HCT116 (cell line): Measurements from ENCODE around the gene HOXD13.

Experiments used
- CTCF ChIP-seq, 3 experiments: fragments of 200-600 bp in 1 of 3; sonication (generic) in 1 of 3; IDR thresholded peaks in 2 of 3; conservative IDR thresholded peaks in 1 of 3; 2 replicates each; pipeline ENCODE4 v1.5.1; 2012 to 2017; ENCODE audit warnings: low read depth in 2 of 3, low read length in 2 of 3, antibody characterized with exemption in 1 of 3, borderline replicate concordance in 1 of 3, control low read depth in 1 of 3, mild to moderate bottlenecking in 1 of 3, mixed read lengths in 1 of 3, mixed run types in 1 of 3, moderate library complexity in 1 of 3; ENCODE audit not compliant: insufficient read depth in 1 of 3
- EGR1 ChIP-seq: IDR thresholded peaks from 2 replicates; pipeline ENCODE4 v1.6.1; 2012; ENCODE audit warnings: low read depth
- ELF1 ChIP-seq: IDR thresholded peaks from 2 replicates; pipeline ENCODE4 v1.6.1; 2012; ENCODE audit warnings: low read depth, borderline replicate concordance
- EZH2phosphoT487 ChIP-seq: fragments of 200-600 bp; IDR thresholded peaks from 2 replicates; pipeline ENCODE4 v1.6.1; 2018; ENCODE audit warnings: antibody characterized with exemption, borderline replicate concordance
- POLR2AphosphoS5 ChIP-seq: IDR thresholded peaks from 2 replicates; pipeline ENCODE4 v1.6.1; 2011; ENCODE audit warnings: mild to moderate bottlenecking, low read depth, low read length, moderate library complexity
- SIN3A ChIP-seq: IDR thresholded peaks from 2 replicates; pipeline ENCODE4 v1.6.1; 2012; ENCODE audit warnings: low read depth
- SRF ChIP-seq: IDR thresholded peaks from 2 replicates; pipeline ENCODE4 v1.6.1; 2012; ENCODE audit warnings: low read depth
- ZFX ChIP-seq: fragments of 450-650 bp; IDR thresholded peaks from 2 replicates; pipeline ENCODE4 v1.6.1; 2017
- TF ChIP-seq, protein P1 (sequence below): IDR thresholded peaks from 2 replicates; pipeline ENCODE4 v1.6.1; 2012

- no peak for TF ChIP-seq CTCF (IDR thresholded peaks at IDR 0.05 in 2 of 3, conservative IDR thresholded peaks at IDR 0.05 in 1 of 3; ENCODE audit: borderline replicate concordance in 1 of 3, insufficient read depth in 1 of 3, low read depth in 2 of 3, low read length in 2 of 3)
- TF ChIP-seq, protein P1, sequence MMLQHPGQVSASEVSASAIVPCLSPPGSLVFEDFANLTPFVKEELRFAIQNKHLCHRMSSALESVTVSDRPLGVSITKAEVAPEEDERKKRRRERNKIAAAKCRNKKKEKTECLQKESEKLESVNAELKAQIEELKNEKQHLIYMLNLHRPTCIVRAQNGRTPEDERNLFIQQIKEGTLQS: no peak
- TF ChIP-seq SRF: no peak
- TF ChIP-seq SIN3A: no peak
- no peak for TF ChIP-seq ELF1
- TF ChIP-seq POLR2AphosphoS5: no peak
- no peak for TF ChIP-seq ZFX
- TF ChIP-seq EZH2phosphoT487: no peak
- TF ChIP-seq EGR1: no peak
These were observed 28.6 kb upstream of the HOXD13 start for GRCh38 chr2:176063958-176064357.
